GM12892 (cell line): ENCODE results near the gene MYH6.

ENCODE experiments used
- DNase-seq: peaks from one replicate; pipeline ENCODE4 v3.0.0; 2011; ENCODE audit not compliant: insufficient read length
- FAIRE-seq: peaks from 2 replicates; lab custom pipeline; 2011; peaks lifted over from hg19 to GRCh38; lab: Jason Lieb, UNC
- POLR2A ChIP-seq: IDR thresholded peaks from 2 replicates; pipeline ENCODE4 v1.6.1; 2011; ENCODE audit warnings: low read depth, low read length, control low read depth
- POLR2AphosphoS5 ChIP-seq: IDR thresholded peaks from 2 replicates; pipeline ENCODE4 v1.6.1; 2011; ENCODE audit warnings: low read depth, low read length, control low read depth
- TAF1 ChIP-seq: IDR thresholded peaks from 2 replicates; pipeline ENCODE4 v1.6.1; 2011; ENCODE audit warnings: low read depth, mild to moderate bottlenecking, control low read depth, low read length, borderline replicate concordance

MYH6 gene

GRCh38 chr14:23442721-23443356 lies 34.8 kb upstream of the MYH6 start:
- no peak for FAIRE-seq
- DNase-seq = no peak
- TF ChIP-seq POLR2A = no peak
- no peak for TF ChIP-seq POLR2AphosphoS5
- no peak for TF ChIP-seq TAF1

DNA sequence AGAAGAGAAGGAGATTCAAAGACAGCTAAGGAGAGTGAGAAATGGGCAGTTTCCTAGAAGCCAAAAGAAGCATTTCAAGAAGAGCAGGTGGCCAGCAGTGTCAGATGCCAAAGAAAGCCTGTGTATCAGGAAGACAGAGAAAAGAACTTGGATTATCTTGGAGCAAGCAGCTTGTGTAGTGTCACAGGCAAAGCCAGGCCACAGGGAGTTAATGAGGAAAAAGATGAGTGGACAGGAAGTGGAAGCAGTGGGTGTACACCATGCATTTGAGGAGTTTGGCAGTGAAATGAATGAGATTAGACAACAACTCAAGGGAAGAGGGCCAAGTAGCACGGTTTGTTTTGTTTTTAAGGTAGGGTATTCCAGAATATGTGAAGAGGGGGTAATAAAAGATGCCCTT lies 33.0 kb upstream of the MYH6 start:
- no peak for FAIRE-seq
- no peak for TF ChIP-seq POLR2A
- no peak for TF ChIP-seq POLR2AphosphoS5
- no peak for TF ChIP-seq TAF1
- DNase-seq = no peak

DNA sequence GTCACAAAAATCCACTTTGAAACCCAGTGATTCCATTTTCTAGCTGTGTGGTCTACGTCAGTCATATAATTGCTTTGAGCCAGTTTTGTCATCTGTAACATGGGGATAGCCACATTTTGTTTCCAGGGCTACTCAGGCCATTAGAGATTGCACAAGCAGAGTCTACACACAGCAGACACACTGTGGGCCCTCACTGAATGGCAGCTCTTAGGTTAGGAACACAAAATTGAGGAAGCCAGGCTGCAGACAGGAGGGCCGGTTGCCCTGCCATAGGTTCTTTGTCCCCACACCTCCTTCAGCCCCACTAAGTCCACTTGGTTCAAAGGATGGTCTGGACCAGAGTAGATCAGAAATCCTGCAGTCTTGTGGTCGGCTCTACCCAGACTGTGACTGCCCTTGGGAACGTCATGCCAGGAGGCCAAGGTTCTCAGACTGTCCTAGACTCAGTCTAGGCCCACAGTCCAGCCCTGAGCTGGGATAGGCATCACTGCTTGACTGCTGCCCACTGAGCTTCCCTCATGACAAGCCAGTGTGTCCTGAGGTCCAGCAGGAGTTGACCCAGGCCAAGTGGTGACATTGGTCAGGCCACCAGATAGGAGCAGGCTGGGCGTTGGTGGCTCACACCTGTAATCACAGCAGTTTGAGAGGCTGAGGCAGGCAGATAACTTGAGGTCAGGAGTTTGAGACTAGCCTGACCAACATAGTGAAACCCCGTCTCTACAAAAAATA lies 31.2 kb upstream of the MYH6 start:
- no peak for DNase-seq
- no peak for FAIRE-seq
- TF ChIP-seq POLR2A (no peak), POLR2AphosphoS5 (no peak), TAF1 (no peak)

DNA sequence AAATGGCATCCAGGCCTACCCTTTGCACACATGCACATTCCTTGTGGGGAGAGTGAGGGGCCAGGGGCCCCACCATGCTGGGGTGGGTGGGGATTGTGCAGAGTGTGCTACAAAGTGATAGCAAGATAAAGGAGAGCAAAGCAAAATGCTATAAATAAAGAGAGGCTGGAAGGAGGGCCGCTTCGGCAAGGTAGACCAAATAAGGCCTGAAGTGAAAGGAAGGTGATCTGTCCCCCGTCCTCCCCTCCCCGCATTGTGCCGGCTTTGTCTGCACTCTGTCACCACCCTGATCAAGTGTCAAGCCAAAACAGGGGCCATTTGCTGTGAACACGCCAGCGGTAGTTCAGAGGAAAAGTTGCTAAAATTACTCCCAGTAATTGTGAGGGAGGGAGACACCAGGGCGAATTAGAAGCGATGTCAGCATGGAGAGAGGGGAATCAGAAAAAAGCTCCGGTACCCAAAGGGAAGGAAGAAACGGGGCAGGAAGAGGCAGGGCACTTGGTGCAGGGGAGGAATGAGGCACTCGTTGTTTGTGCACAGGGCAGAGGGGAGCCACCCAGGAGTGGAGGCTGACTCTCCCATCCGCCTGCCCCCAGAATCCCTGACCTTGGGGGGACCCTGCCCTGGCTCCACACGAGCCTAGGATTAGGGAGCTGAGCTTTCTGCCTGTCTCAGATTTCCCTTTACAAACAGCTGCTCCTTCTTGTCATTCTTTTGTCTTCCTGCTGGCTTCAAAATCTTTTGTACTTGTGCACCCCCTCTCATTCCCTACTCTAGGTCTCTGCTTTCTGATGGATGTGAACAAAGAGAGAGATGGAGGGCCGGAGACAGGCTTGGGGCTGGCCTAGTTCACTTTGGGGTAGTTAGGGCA lies 30.3 kb upstream of the MYH6 start:
- FAIRE-seq = no peak
- DNase-seq = no peak
- TF ChIP-seq POLR2AphosphoS5 = no peak
- no peak for TF ChIP-seq TAF1
- no peak for TF ChIP-seq POLR2A

DNA sequence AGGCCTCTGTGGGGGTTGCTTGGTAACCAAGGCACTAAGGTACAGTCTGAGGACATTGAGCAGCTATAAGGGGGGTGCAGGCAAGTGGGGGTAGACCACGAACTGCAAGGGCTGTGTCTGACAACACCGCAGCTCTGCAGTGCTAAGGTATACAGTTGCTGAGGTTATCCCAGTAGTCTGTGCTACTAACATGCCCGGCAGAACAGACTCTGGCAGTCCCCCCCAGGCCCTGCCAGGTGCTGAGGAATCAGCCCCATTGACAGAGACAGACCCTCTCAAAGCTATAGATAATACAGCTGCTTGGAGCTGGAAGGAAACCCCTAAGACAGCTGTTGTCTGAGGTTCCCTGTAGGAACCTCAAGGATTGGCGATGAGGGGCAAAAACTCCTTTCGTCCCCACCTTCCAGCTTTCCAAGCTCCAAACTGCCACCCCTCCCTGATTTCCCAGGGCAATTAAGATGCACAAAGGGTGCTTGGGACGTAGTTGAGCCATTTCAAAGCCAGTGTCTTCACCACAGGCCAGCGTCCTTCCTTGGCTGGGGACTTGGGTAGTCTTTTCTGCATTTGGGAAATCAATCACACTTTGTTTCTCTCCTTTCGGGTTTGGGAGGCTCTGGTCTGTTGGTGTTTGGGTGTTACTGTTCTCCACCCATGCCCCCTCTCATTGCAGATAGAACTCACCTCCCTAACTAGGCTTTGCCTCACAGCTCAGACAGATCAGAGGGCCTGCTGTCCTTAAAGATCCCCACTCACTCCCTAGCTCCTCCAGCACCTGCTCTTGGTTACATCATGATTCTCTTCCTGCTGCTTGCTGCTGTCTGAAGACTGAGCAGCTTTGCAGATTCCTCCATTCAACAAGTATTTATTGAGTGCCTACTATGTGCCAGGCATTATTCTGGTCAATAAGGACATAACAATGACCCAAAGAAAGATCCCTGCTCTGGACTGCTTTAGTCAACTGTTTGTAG lies 29.3 kb upstream of the MYH6 start:
- no peak for TF ChIP-seq POLR2AphosphoS5
- no peak for TF ChIP-seq TAF1
- TF ChIP-seq POLR2A = no peak
- FAIRE-seq (no peak), DNase-seq (no peak)

GRCh38 chr14:23436327-23437132 lies 28.5 kb upstream of the MYH6 start:
- FAIRE-seq (no peak), DNase-seq (no peak)
- no peak for TF ChIP-seq TAF1
- TF ChIP-seq POLR2A = no peak
- no peak for TF ChIP-seq POLR2AphosphoS5

GRCh38 chr14:23435543-23436326 lies 27.7 kb upstream of the MYH6 start, which contains the start of gene MYH7:
Gene MYH7 (minus strand): TSS chr14:23435660. CDS start chr14:23433732, 1,928 bp downstream.
- FAIRE-seq (no peak), DNase-seq (no peak)
- no peak for TF ChIP-seq TAF1
- no peak for TF ChIP-seq POLR2A
- no peak for TF ChIP-seq POLR2AphosphoS5

DNA sequence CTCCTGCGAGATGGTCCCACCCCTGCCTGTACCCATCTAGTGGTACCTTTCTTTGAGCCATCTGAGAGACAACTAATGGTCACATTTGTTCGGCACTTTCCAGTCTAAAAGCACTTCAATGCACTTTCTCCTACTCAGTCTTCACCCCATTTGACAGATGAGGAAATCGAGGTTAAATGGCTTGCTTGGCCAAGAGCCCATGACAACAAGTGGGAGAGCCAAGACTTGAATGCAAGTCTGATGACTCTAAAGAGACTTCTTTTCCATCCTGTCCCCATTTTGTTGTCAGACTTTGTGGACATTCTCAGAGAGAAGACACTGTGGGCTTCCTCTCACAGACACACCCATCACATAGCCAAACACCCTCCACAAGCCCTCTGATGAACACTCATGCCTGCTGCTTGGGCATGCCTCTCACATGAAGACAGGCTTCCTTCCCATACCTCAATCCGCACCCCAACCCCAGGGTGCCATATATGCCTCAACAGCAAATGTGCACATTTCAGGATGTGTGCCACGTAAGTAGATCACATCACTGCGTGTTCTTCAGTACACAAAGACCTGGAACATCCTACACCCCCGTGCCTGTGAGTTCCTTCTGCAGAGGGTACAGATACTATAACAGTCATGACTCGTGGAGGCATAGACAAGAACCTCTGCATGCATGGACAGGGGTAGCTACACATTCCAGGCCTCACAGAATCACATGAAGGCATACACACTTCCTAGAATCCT lies 26.6 kb upstream of the MYH6 start:
- DNase-seq = no peak
- no peak for FAIRE-seq
- TF ChIP-seq POLR2AphosphoS5 = no peak
- no peak for TF ChIP-seq POLR2A
- no peak for TF ChIP-seq TAF1
